Spinal cord (tissue), 10 donors: Measurements from ENCODE around the gene EFCC1. TPM values are rescaled to one million over a fixed set of nuclear protein-coding genes. Genes with fewer than 3 reads are reported as not detected.

Experiments used
- DNase-seq, 6 donors: peaks; one replicate each; pipeline versions ENCODE4 v3.0.0 to v3.0.0-alpha.2; 2013 to 2015; ENCODE audit warnings: low spot score in 6 of 6, low read depth in 4 of 6
- H3K27ac ChIP-seq: one replicate; pipeline ENCODE4 v1.5.1; 2013; ENCODE audit warnings: low read depth, low read length, control low read depth
- H3K27me3 ChIP-seq: one replicate; pipeline ENCODE4 v1.6.1; 2013; ENCODE audit warnings: low read length; ENCODE audit not compliant: control insufficient read depth, insufficient read depth
- H3K36me3 ChIP-seq: one replicate; pipeline ENCODE4 v1.6.1; 2013; ENCODE audit warnings: low read length; ENCODE audit not compliant: control insufficient read depth, insufficient read depth
- H3K4me1 ChIP-seq: one replicate; pipeline ENCODE4 v1.6.1; 2013; ENCODE audit warnings: low read length; ENCODE audit not compliant: control insufficient read depth, insufficient read depth
- H3K4me3 ChIP-seq: one replicate; pipeline ENCODE4 v1.5.1; 2013; ENCODE audit warnings: low read depth, low read length, control low read depth
- H3K9me3 ChIP-seq: one replicate; pipeline ENCODE4 v1.6.1; 2013; ENCODE audit warnings: low read length; ENCODE audit not compliant: control insufficient read depth, insufficient read depth
- WGBS: methylation state at CpG from one replicate; pipeline ENCODE4 v1.1.5; 2013; ENCODE audit warnings: missing lambda C conversion rate; ENCODE audit not compliant: insufficient coverage; 5-methylcytosine and 5-hydroxymethylcytosine counted together
- polyA plus RNA-seq, 2 donors: library from polyadenylated mRNA; unstranded; fragments of 120-200 nt; gene quantifications; one replicate each; pipeline ENCODE4 v1.2.1, GENCODE V29; 2013; ENCODE audit not compliant: insufficient read length in 2 of 2
- total RNA-seq, 2 donors: library from RNA; depleted of rRNA in 1 of 2; stranded (reverse); fragments of 120-200 nt in 1 of 2; fragments of >200 nt in 1 of 2; gene quantifications; one replicate each; pipeline versions ENCODE4 v1.2.3 to v1.2.4, GENCODE V29; 2013 to 2014
- donor health status: healthy.

The EFCC1 gene
- total and polyA plus RNA-seq, 4 donors: 0.89 to 5.2 (median 3.0) TPM

GRCh38 chr3:128975276-128975675 is 25.8 kb upstream of the EFCC1 start:
- H3K4me1 ChIP-seq: peaks cover 4% of the 10 kb centered on the region
- no peaks in the 10 kb centered on the region for H3K9me3 ChIP-seq
- H3K4me3 ChIP-seq: no peak overlapping the region
- no peaks in the 10 kb centered on the region for H3K27me3 ChIP-seq
- DNase-seq: no peak
- no peak overlapping the region for H3K27ac ChIP-seq
- H3K36me3 ChIP-seq: no peaks in the 10 kb centered on the region
- no CpG with 5 or more reads among the region's 1 CpG for WGBS

GRCh38 chr3:128983293-128984069 is 17.6 kb upstream of the EFCC1 start:
- no peak for DNase-seq
- WGBS: 49% methylated on average over 7 of the region's 9 CpGs
- no peaks in the 10 kb centered on the region for H3K27me3 ChIP-seq
- H3K36me3 ChIP-seq: no peaks in the 10 kb centered on the region
- H3K27ac ChIP-seq: no peak overlapping the region
- no peak overlapping the region for H3K4me3 ChIP-seq
- no peaks in the 10 kb centered on the region for H3K9me3 ChIP-seq
- H3K4me1 ChIP-seq: no peaks in the 10 kb centered on the region

DNA sequence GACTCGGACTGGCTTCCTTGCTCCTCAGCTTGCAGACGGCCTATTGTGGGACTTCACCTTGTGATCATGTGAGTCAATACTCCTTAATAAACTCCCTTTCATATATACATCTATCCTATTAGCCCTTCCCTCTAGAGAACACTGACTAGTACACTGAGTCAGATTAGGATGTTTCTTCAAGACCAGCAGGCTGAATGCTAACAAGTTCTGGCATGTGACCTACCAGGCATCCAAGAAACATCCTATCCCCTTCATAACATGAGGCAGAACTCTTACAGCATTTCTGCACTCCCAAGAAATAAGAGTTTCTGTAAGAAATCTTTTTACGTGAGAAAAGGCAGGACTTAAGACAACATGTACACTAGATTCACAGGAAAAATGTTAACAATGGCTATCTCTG is 16.5 kb upstream of the EFCC1 start:
- Histone ChIP-seq H3K27me3 (no peaks in the 10 kb centered on the region), H3K36me3 (no peaks in the 10 kb centered on the region), H3K4me3 (no peak overlapping the region), H3K4me1 (no peaks in the 10 kb centered on the region), H3K27ac (no peak overlapping the region), H3K9me3 (no peaks in the 10 kb centered on the region)
- no peak for DNase-seq
- 100% methylated on average over 1 of the region's 3 CpGs for WGBS

DNA sequence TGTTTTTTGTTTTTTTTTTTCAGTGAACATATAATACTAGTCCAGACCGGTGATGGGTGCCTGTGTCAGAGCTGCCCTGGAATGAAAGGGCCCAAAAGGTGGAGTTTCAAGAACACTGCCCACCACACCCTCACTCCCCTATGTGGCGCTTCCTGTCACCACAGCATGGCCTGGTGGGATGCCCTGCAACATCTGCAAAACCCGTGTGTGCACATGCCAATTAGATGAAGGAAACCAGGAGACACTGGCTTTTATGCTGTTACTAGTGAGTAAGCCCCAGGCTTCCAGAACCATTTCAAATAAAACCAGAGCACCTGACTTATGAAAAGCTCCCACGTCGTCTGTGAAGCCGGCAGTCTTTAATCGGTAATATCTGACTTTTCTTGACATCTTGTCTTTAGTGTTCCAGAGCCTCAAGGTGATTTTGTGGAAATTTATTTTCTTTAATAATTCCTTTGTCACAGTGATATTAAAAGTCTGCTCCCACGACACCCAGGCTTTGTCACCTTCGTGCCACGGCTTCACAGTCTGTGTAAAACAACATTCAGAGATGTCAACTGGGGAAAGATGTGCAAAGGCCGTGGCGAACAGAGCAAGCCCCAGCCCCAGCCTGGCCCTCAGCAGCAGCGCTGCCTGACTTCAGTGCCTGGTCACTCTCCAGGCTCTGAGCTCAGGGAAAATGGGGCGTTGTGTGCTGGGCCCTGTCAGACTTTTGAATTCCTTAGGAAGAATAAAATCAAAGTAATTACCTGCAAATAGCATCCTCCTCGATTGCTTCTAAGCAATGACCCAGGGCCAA is 13.6 kb upstream of the EFCC1 start:
- no peaks in the 10 kb centered on the region for H3K27me3 ChIP-seq
- WGBS: 90% methylated on average over 9 of the region's 15 CpGs
- no peak for DNase-seq

GRCh38 chr3:128988286-128988685 is 12.8 kb upstream of the EFCC1 start:
- no peak for DNase-seq
- Histone ChIP-seq H3K27ac (no peak overlapping the region), H3K4me1 (peaks cover 7% of the 10 kb centered on the region), H3K9me3 (no peaks in the 10 kb centered on the region), H3K36me3 (no peaks in the 10 kb centered on the region), H3K4me3 (no peak overlapping the region), H3K27me3 (no peaks in the 10 kb centered on the region)
- WGBS: 93% methylated on average over 8 of the region's 8 CpGs

More for the DNA sequence above, 13.6 kb upstream of the EFCC1 start:
- Histone ChIP-seq H3K4me3 (no peak overlapping the region), H3K9me3 (no peaks in the 10 kb centered on the region), H3K36me3 (no peaks in the 10 kb centered on the region), H3K4me1 (no peaks in the 10 kb centered on the region), H3K27ac (no peak overlapping the region)

- WGBS: 93% methylated on average over 11 of the region's 18 CpGs
- Histone ChIP-seq H3K27me3 (no peaks in the 10 kb centered on the region), H3K4me1 (peaks cover 22% of the 10 kb centered on the region), H3K36me3 (no peaks in the 10 kb centered on the region), H3K9me3 (no peaks in the 10 kb centered on the region), H3K4me3 (no peak overlapping the region), H3K27ac (no peak overlapping the region)
- no peak for DNase-seq
Measured at GRCh38 chr3:128991355-128991895, 9.7 kb upstream of the EFCC1 start.

- H3K4me3 ChIP-seq: peak overlapping the region; percentile 48
Measured at GRCh38 chr3:128992926-128993460, 8.1 kb upstream of the EFCC1 start.

GRCh38 chr3:128993461-128994172 is 7.5 kb upstream of the EFCC1 start, which contains the start of gene CFAP92:
Gene CFAP92, minus strand, starts transcription at chr3:128994076. Its CDS starts 772 bp downstream, at chr3:128993304.
- Histone ChIP-seq H3K27ac (no peak within 1 kb of the TSS), H3K9me3 (no peaks in the 10 kb centered on the region), H3K36me3 (no peaks in the 10 kb centered on the region), H3K4me1 (peaks cover 22% of the 10 kb centered on the region), H3K4me3 (peak within 1 kb of the TSS; percentile 48), H3K27me3 (no peaks in the 10 kb centered on the region)
- DNase-seq: peak in 5 of 6 donors; percentile 67 to 96 (median 75)
- 1% methylated on average over 55 of the region's 57 CpGs for WGBS

More at GRCh38 chr3:128992926-128993460, 8.1 kb upstream of the EFCC1 start:
- DNase-seq: peak in 1 of 6 donors; percentile 57
- no peaks in the 10 kb centered on the region for H3K27me3 ChIP-seq
- H3K4me1 ChIP-seq: peaks cover 22% of the 10 kb centered on the region
- H3K9me3 ChIP-seq: no peaks in the 10 kb centered on the region
- H3K36me3 ChIP-seq: no peaks in the 10 kb centered on the region
- H3K27ac ChIP-seq: no peak overlapping the region
- WGBS: 27% methylated on average over 16 of the region's 20 CpGs

- Histone ChIP-seq H3K4me3 (peak overlapping the region; percentile 48), H3K27ac (no peak overlapping the region), H3K4me1 (peaks cover 25% of the 10 kb centered on the region), H3K27me3 (no peaks in the 10 kb centered on the region), H3K36me3 (no peaks in the 10 kb centered on the region), H3K9me3 (no peaks in the 10 kb centered on the region)
- no peak for DNase-seq
- 0% methylated on average over 5 of the region's 13 CpGs for WGBS
Measured at GRCh38 chr3:128994173-128994512, 7.0 kb upstream of the EFCC1 start.
